ENCODE measurements around the gene NTN1. TPM values are rescaled to one million over a fixed set of nuclear protein-coding genes. Genes with fewer than 3 reads are reported as not detected.

NTN1 gene
- total and polyA plus RNA-seq, 12 donors: 3.0 to 38.7 (median 15.8) TPM

DNA sequence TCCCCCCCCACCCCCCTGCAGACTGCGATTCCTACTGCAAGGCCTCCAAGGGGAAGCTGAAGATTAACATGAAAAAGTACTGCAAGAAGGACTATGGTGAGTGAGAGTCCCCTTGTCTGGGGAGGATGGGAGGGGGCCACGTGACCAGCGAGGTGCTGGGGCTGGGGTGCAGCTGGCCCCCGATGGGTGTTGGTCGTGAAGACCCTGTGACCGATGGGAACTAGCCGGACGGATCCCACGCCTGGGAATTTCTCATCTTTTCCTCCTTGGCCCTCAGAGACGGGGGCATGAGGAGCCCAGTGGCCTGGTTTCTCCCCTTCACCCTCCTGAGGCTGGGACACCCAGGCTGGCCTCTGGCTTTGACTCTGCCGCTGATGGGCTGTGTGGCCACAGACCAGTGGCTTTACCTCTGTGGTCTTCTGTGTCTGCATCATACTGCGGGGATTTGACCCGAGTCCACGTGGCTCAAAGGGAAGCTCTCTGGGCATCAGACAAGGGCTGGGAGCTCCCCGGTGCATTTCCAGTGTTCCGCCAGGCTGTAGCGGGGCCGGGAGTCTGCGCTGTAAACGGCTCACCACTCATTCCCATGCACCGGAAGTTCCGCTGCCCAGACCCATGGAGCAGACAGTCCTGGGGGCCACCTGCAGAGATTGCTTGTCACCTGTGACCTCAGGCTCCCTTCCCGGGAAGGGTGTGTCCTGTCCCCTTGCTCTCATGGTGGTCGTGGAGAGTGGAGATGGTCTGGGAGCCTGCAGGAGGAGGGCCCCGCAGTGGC is 200.0 kb downstream of the NTN1 start:
- 90 to 93% methylated on average over 25 of the region's 25 CpGs for WGBS, 2 donors
- Histone ChIP-seq H3K4me1 (peaks cover 0 to 13% (median 5%) of the 10 kb centered on the region in 9 donors), H3K27ac (no peak overlapping the region), H3K27me3 (peaks cover 0 to 3% (median 0%) of the 10 kb centered on the region in 7 donors), H3K36me3 (no peaks in the 10 kb centered on the region), H3K4me3 (no peak overlapping the region), H3K9me3 (peaks cover 0 to 5% (median under 1%) of the 10 kb centered on the region in 11 donors)
- TF ChIP-seq, protein P1, sequence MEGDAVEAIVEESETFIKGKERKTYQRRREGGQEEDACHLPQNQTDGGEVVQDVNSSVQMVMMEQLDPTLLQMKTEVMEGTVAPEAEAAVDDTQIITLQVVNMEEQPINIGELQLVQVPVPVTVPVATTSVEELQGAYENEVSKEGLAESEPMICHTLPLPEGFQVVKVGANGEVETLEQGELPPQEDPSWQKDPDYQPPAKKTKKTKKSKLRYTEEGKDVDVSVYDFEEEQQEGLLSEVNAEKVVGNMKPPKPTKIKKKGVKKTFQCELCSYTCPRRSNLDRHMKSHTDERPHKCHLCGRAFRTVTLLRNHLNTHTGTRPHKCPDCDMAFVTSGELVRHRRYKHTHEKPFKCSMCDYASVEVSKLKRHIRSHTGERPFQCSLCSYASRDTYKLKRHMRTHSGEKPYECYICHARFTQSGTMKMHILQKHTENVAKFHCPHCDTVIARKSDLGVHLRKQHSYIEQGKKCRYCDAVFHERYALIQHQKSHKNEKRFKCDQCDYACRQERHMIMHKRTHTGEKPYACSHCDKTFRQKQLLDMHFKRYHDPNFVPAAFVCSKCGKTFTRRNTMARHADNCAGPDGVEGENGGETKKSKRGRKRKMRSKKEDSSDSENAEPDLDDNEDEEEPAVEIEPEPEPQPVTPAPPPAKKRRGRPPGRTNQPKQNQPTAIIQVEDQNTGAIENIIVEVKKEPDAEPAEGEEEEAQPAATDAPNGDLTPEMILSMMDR (IDR thresholded peaks at IDR 0.05): no peak
- no peak for DNase-seq
- intact Hi-C loops (cut with DNase I): loop anchor here in 1 of 10 donors (10.0 kb wide), 1 partner anchor 53 kb away; no protein-coding TSS in a partner anchor
- no peak for ATAC-seq

DNA sequence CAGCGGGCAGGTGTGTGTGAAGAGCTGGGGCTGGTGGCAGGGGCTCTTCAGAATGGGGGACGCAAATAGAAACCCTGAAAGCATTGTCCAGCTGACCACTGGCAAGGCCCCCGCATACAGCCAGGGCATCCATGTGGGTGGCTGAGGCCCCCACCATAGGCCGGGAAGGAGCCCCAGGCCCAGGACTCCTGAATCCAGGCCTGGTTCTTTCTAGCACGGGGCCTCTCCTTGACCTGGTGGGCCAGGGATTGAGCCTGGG is 200.5 kb downstream of the NTN1 start:
- no peak for ATAC-seq
- peaks cover 0 to under 1% (median 0%) of the 10 kb centered on the region in 11 donors for H3K9me3 ChIP-seq

GRCh38 chr17:9223531-9223930 is 202.2 kb downstream of the NTN1 start:
- H3K27me3 ChIP-seq: peaks cover 0 to 3% (median 0%) of the 10 kb centered on the region in 7 donors
- no peaks in the 10 kb centered on the region for H3K36me3 ChIP-seq
- peaks cover 0 to 7% (median 3%) of the 10 kb centered on the region in 9 donors for H3K4me1 ChIP-seq
- intact Hi-C loops (cut with DNase I): loop anchor here in 1 of 10 donors (10.0 kb wide), 1 partner anchor 51 kb away; no protein-coding TSS in a partner anchor
- no peak overlapping the region for H3K27ac ChIP-seq
- no peaks in the 10 kb centered on the region for H3K9me3 ChIP-seq
- no peak for DNase-seq
- 82 to 87% methylated on average over 8 of the region's 8 CpGs for WGBS, 2 donors
- TF ChIP-seq, protein P1 (IDR thresholded peaks at IDR 0.05): no peak
- H3K4me3 ChIP-seq: no peak overlapping the region
- no peak for ATAC-seq

More for the DNA sequence above, 200.5 kb downstream of the NTN1 start:
- Histone ChIP-seq H3K4me1 (peaks cover 0 to 13% (median 5%) of the 10 kb centered on the region in 9 donors), H3K36me3 (no peaks in the 10 kb centered on the region), H3K4me3 (no peak overlapping the region), H3K27me3 (peaks cover 0 to 3% (median 0%) of the 10 kb centered on the region in 7 donors), H3K27ac (no peak overlapping the region)
- WGBS, 2 donors: 96 to 100% methylated on average over 5 of the region's 5 CpGs
- intact Hi-C loops (cut with DNase I): loop anchor here in 1 of 10 donors (10.0 kb wide), 1 partner anchor 53 kb away; no protein-coding TSS in a partner anchor
- no peak for DNase-seq
- TF ChIP-seq, protein P1 (IDR thresholded peaks at IDR 0.05): no peak

DNA sequence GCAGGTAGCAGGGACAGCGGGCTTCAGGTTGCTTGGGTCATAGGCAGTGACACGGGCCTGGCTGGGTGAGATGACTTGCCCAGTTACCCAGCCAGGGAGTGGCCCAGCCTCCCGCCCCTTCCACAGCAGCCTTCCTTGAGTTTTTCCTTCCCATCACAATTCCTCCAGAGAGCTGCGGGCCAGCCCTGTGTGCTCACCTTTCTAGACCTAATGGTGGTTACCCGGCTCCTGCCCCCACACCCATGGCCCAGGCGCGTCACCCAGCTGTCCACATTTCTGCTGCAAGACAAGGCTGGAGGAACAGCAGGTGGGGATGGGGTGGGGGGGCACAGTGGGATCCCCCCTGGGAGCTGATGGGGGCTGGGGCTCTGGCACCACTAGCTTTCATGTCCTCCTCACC is 203.2 kb downstream of the NTN1 start:
- no peak for ATAC-seq
- H3K4me3 ChIP-seq: no peak overlapping the region
- DNase-seq: no peak
- H3K36me3 ChIP-seq: no peaks in the 10 kb centered on the region
- TF ChIP-seq, protein P1 (IDR thresholded peaks at IDR 0.05): no peak
- intact Hi-C loops (cut with DNase I): loop anchor here in 1 of 10 donors (10.0 kb wide), 1 partner anchor 50 kb away; no protein-coding TSS in a partner anchor
- H3K4me1 ChIP-seq: peaks cover 0 to 7% (median 3%) of the 10 kb centered on the region in 9 donors
- H3K9me3 ChIP-seq: no peaks in the 10 kb centered on the region
- peaks cover 0 to 3% (median 0%) of the 10 kb centered on the region in 7 donors for H3K27me3 ChIP-seq
- 96 to 98% methylated on average over 7 of the region's 7 CpGs for WGBS, 2 donors
- H3K27ac ChIP-seq: no peak overlapping the region

Measured in heart right ventricle (tissue), 16 donors.